AG10803 (cell line): Measurements from ENCODE around the gene PCBP3.
"Not testable (repeated sequence)": the region's sequence is repeated elsewhere in the genome, so short reads cannot be mapped to it uniquely, and the experiment has no call there.

Experiments used
- DNase-seq: peaks from one replicate; pipeline ENCODE4 v3.0.0; 2010; ENCODE audit warnings: low read depth
- H3K4me3 ChIP-seq: 2 replicates; pipeline ENCODE4 v1.5.1; 2011; ENCODE audit warnings: mild to moderate bottlenecking, low read length, control low read depth
- TF ChIP-seq, protein P1 (sequence below): conservative IDR thresholded peaks from 2 replicates; pipeline ENCODE4 v1.5.1; 2011; ENCODE audit warnings: mild to moderate bottlenecking, low read length, control low read depth, inconsistent platforms

PCBP3 gene

DNA sequence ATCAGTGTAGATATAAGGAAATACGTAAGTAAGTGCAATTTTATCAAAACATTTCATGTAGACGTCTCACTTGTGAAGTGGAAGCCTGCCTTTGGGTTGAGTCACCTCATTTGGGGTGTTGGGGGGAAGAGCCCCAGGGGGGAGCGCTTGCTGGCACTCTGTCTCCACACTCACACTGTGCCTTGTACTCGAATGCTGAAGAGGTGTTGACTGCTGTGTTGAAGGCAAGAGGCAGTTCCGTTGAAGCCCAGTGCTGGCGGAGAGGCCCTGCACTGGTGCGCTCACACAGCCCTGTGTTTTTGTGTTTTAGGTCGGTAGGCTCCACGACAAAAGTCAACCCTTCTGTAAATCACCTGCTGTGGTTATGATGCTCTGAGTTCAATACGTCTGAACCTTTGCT is 206.1 kb downstream of the PCBP3 start:
- H3K4me3 ChIP-seq: no peak overlapping the region
- no peak for DNase-seq
- TF ChIP-seq, protein P1, sequence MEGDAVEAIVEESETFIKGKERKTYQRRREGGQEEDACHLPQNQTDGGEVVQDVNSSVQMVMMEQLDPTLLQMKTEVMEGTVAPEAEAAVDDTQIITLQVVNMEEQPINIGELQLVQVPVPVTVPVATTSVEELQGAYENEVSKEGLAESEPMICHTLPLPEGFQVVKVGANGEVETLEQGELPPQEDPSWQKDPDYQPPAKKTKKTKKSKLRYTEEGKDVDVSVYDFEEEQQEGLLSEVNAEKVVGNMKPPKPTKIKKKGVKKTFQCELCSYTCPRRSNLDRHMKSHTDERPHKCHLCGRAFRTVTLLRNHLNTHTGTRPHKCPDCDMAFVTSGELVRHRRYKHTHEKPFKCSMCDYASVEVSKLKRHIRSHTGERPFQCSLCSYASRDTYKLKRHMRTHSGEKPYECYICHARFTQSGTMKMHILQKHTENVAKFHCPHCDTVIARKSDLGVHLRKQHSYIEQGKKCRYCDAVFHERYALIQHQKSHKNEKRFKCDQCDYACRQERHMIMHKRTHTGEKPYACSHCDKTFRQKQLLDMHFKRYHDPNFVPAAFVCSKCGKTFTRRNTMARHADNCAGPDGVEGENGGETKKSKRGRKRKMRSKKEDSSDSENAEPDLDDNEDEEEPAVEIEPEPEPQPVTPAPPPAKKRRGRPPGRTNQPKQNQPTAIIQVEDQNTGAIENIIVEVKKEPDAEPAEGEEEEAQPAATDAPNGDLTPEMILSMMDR: no peak

GRCh38 chr21:45850181-45850580 is 206.7 kb downstream of the PCBP3 start:
- TF ChIP-seq, protein P1: no peak
- H3K4me3 ChIP-seq: no peak overlapping the region
- DNase-seq: no peak

DNA sequence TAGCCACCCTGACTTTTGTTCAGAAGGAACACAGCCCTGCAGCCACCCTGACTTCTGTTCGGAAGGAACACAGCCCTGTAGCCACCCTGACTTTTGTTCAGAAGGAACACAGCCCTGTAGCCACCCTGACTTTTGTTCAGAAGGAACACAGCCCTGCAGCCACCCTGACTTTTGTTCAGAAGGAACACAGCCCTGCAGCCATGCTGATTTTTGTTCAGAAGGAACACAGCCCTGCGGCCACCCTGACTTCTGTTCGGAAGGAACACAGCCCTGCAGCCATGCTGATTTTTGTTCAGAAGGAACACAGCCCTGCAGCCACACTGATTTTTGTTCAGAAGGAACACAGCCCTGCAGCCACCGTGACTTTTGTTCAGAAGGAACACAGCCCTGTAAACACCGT is 208.9 kb downstream of the PCBP3 start:
- not testable (repeated sequence) for H3K4me3 ChIP-seq, DNase-seq

DNA sequence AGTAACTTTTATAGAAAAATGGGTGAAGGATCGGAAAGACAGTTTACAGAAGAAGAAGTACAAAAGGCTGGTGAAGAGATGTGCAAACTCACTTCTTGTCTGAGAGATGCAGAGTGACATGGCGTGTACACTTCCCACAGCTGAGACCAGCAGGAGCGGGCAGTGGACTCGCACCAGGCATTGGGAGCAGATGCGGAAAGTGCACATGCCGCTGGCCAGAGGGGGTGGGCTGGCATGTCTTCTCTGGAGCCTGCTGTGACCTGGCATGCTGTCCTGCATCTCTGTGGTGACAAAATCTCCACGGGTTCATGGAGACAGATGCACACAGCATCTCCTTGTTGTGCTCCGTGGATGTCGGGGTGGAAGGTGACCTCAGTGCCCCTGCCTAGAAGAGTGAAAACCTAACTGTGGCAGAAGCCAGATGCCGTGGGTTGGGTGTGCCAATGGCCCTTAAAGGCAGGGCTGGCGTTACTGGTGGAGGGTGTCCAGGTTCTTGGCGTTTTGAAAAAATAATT is 209.4 kb downstream of the PCBP3 start:
- no peak overlapping the region for H3K4me3 ChIP-seq
- DNase-seq: no peak
- TF ChIP-seq, protein P1: no peak

- TF ChIP-seq, protein P1: no peak
- no peak for DNase-seq
- H3K4me3 ChIP-seq: no peak overlapping the region
Measured at GRCh38 chr21:45853703-45854342, 210.3 kb downstream of the PCBP3 start.

DNA sequence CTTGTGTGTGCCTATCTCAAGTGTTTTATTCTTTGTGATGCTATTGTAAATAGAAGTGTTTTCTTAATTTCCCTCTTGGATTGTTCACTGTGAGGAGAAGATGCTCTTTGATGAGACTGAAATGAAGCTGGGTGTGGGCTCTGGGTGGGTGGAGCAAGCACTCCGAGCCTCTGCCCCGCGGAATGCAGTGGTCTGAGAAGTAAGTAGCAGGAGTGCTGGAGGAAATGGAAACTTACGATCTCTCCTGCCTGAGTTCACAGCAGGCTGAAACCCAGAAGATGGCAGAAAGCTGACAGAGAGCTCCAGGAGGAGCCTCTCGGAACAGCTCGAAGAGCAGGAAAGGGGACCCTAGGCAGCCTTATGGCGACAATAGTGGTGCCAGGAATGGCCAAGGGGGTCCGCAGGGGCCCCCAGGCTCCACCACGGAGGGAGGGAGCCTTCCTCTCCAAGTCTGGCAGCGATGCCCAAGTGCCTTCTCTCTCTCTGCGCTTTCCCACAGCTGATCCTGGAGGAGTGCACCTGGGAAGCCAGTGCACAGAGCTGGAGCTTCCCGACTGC is 211.2 kb downstream of the PCBP3 start:
- DNase-seq: no peak
- no peak overlapping the region for H3K4me3 ChIP-seq
- TF ChIP-seq, protein P1: no peak

- TF ChIP-seq, protein P1: no peak
- H3K4me3 ChIP-seq: no peak overlapping the region
- DNase-seq: no peak
Measured at GRCh38 chr21:45855248-45855811, 211.8 kb downstream of the PCBP3 start.
